Smooth muscle cell (in vitro differentiated cells): ENCODE measurements around the gene ZNF750. TPM values are rescaled to one million over a fixed set of nuclear protein-coding genes. Genes with fewer than 3 reads are reported as not detected.

Source experiments
- DNase-seq: peaks from one replicate; lab custom pipeline; 2025; ENCODE audit not compliant: unreplicated experiment; lab: John Stamatoyannopoulos, UW
- H2AFZ ChIP-seq: fragments of 200-600 bp; sonication (generic); 2 replicates; pipeline ENCODE4 v1.6.0; 2016; ENCODE audit warnings: antibody characterized with exemption, low read depth, mild to moderate bottlenecking
- H3F3A ChIP-seq: fragments of 200-600 bp; sonication (generic); 2 replicates; pipeline ENCODE4 v1.6.0; 2017; ENCODE audit warnings: antibody characterized with exemption, low read depth
- H3K27ac ChIP-seq: fragments of 200-600 bp; sonication (generic); 2 replicates; pipeline ENCODE4 v1.5.1; 2016; ENCODE audit warnings: low read depth, mild to moderate bottlenecking
- H3K27me3 ChIP-seq: fragments of 200-600 bp; sonication (generic); 2 replicates; pipeline ENCODE4 v1.6.1; 2016; ENCODE audit warnings: low read depth, mild to moderate bottlenecking
- H3K36me3 ChIP-seq: fragments of 200-600 bp; sonication (generic); 2 replicates; pipeline ENCODE4 v1.5.1; 2016; ENCODE audit warnings: low read depth
- H3K4me1 ChIP-seq: fragments of 200-600 bp; sonication (generic); 2 replicates; pipeline ENCODE4 v1.5.1; 2016; ENCODE audit warnings: low read depth
- H3K4me2 ChIP-seq: fragments of 200-600 bp; sonication (generic); 2 replicates; pipeline ENCODE4 v1.6.0; 2016; ENCODE audit warnings: mild to moderate bottlenecking
- H3K4me3 ChIP-seq: fragments of 200-600 bp; sonication (generic); 2 replicates; pipeline ENCODE4 v1.5.1; 2016; ENCODE audit warnings: mild to moderate bottlenecking
- H3K79me2 ChIP-seq: fragments of 200-600 bp; sonication (generic); 2 replicates; pipeline ENCODE4 v1.6.0; 2016; ENCODE audit warnings: low read depth, mild to moderate bottlenecking
- H3K9ac ChIP-seq: fragments of 200-600 bp; sonication (generic); 2 replicates; pipeline ENCODE4 v1.6.0; 2016; ENCODE audit warnings: low read depth
- H3K9me3 ChIP-seq: fragments of 200-600 bp; sonication (generic); replicated peaks from 2 replicates; pipeline ENCODE4 v1.5.1; 2016; ENCODE audit warnings: low read depth
- H4K20me1 ChIP-seq: fragments of 200-600 bp; sonication (generic); 2 replicates; pipeline ENCODE4 v1.6.0; 2016; ENCODE audit warnings: low read depth
- WGBS: methylation state at CpG from one replicate; pipeline ENCODE4 v1.1.7; 2016; ENCODE audit warnings: low lambda C conversion rate; 5-methylcytosine and 5-hydroxymethylcytosine counted together
- polyA plus RNA-seq: library from polyadenylated mRNA; unstranded; fragments of >200 nt; fragmentation: Nextera tagmentation; extraction: Ambion mirVana; gene quantifications from 2 replicates; pipeline ENCODE4 v1.2.1, GENCODE V29; 2016
- total RNA-seq: library from RNA; depleted of rRNA; stranded (reverse); fragments of >200 nt; gene quantifications from 2 replicates; pipeline ENCODE4 v1.2.3, GENCODE V29; 2014
- TF ChIP-seq, protein P1 (sequence below): fragments of 200-600 bp; sonication (generic); IDR thresholded peaks from 2 replicates; pipeline ENCODE4 v1.5.1; 2017; ENCODE audit warnings: borderline replicate concordance, mild to moderate bottlenecking, antibody characterized with exemption; ENCODE audit not compliant: insufficient read depth, poor library complexity, severe bottlenecking

The ZNF750 gene
- total and polyA plus RNA-seq, 2 experiments from 2014 or later = 0.93 to 7.1 TPM

GRCh38 chr17:82870091-82870491 lies 30.3 kb upstream of the ZNF750 start:
- Histone ChIP-seq H3K9me3 (no peaks in the 10 kb centered on the region), H3K36me3 (no peaks in the 10 kb centered on the region), H3K4me2 (no peak overlapping the region), H4K20me1 (no peaks in the 10 kb centered on the region), H3K27me3 (no peaks in the 10 kb centered on the region), H3F3A (peaks cover 7% of the 10 kb centered on the region), H2AFZ (no peak overlapping the region), H3K4me1 (peaks cover 18% of the 10 kb centered on the region), H3K27ac (no peak overlapping the region), H3K79me2 (peaks cover 2% of the 10 kb centered on the region), H3K4me3 (no peak overlapping the region), H3K9ac (no peak overlapping the region)
- WGBS = 96% methylated on average over 35 of the region's 35 CpGs
- DNase-seq = no peak
- TF ChIP-seq, protein P1, sequence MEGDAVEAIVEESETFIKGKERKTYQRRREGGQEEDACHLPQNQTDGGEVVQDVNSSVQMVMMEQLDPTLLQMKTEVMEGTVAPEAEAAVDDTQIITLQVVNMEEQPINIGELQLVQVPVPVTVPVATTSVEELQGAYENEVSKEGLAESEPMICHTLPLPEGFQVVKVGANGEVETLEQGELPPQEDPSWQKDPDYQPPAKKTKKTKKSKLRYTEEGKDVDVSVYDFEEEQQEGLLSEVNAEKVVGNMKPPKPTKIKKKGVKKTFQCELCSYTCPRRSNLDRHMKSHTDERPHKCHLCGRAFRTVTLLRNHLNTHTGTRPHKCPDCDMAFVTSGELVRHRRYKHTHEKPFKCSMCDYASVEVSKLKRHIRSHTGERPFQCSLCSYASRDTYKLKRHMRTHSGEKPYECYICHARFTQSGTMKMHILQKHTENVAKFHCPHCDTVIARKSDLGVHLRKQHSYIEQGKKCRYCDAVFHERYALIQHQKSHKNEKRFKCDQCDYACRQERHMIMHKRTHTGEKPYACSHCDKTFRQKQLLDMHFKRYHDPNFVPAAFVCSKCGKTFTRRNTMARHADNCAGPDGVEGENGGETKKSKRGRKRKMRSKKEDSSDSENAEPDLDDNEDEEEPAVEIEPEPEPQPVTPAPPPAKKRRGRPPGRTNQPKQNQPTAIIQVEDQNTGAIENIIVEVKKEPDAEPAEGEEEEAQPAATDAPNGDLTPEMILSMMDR = no peak

GRCh38 chr17:82869536-82869935 lies 29.7 kb upstream of the ZNF750 start:
- Histone ChIP-seq H3K36me3 (no peaks in the 10 kb centered on the region), H3K27me3 (no peaks in the 10 kb centered on the region), H3K79me2 (peaks cover 4% of the 10 kb centered on the region), H3F3A (peaks cover 7% of the 10 kb centered on the region), H3K4me1 (peaks cover 15% of the 10 kb centered on the region), H3K27ac (no peak overlapping the region), H4K20me1 (no peaks in the 10 kb centered on the region), H3K9me3 (no peaks in the 10 kb centered on the region), H2AFZ (no peak overlapping the region), H3K4me2 (no peak overlapping the region), H3K4me3 (no peak overlapping the region), H3K9ac (no peak overlapping the region)
- no peak for DNase-seq
- WGBS = 94% methylated on average over 11 of the region's 11 CpGs
- TF ChIP-seq, protein P1 = no peak

- Histone ChIP-seq H3K79me2 (peaks cover 4% of the 10 kb centered on the region), H3K9ac (no peak overlapping the region), H3K4me1 (peaks cover 23% of the 10 kb centered on the region), H3K36me3 (no peaks in the 10 kb centered on the region), H3K27me3 (no peaks in the 10 kb centered on the region), H3K9me3 (no peaks in the 10 kb centered on the region), H3K4me3 (no peak overlapping the region), H3K27ac (no peak overlapping the region), H3F3A (peaks cover 12% of the 10 kb centered on the region), H2AFZ (no peak overlapping the region), H3K4me2 (no peak overlapping the region), H4K20me1 (no peaks in the 10 kb centered on the region)
- TF ChIP-seq, protein P1 = no peak
- no peak for DNase-seq
- WGBS = 95% methylated on average over 21 of the region's 21 CpGs
Observed at GRCh38 chr17:82868715-82869131, 28.9 kb upstream of the ZNF750 start.

GRCh38 chr17:82867763-82868325 lies 28.0 kb upstream of the ZNF750 start:
- Histone ChIP-seq H3K4me3 (no peak overlapping the region), H4K20me1 (no peaks in the 10 kb centered on the region), H3F3A (peaks cover 12% of the 10 kb centered on the region), H3K27me3 (no peaks in the 10 kb centered on the region), H3K27ac (peak overlapping the region; percentile 89), H2AFZ (no peak overlapping the region), H3K4me1 (peaks cover 32% of the 10 kb centered on the region), H3K36me3 (no peaks in the 10 kb centered on the region), H3K79me2 (peaks cover 4% of the 10 kb centered on the region), H3K9me3 (no peaks in the 10 kb centered on the region), H3K4me2 (no peak overlapping the region), H3K9ac (peak overlapping the region; percentile 34)
- no peak for DNase-seq
- WGBS = 92% methylated on average over 17 of the region's 18 CpGs
- TF ChIP-seq, protein P1 = no peak
